Fibroblast of lung (primary cell): ENCODE measurements around the gene PCGF6.

ENCODE experiments used
- CTCF ChIP-seq, 2 donors: IDR thresholded peaks in 1 of 2; conservative IDR thresholded peaks in 1 of 2; 1 replicate in 1 of 2; 2 replicates in 1 of 2; pipeline ENCODE4 v1.5.1; 2011 to 2012; ENCODE audit warnings: low read length in 2 of 2, control low read depth in 1 of 2, inconsistent platforms in 1 of 2, low read depth in 1 of 2, mild to moderate bottlenecking in 1 of 2
- EZH2 ChIP-seq: IDR thresholded peaks from 2 replicates; pipeline ENCODE4 v1.5.1; 2012; ENCODE audit warnings: low read length, control low read depth, mild to moderate bottlenecking; ENCODE audit errors: missing control alignments

GRCh38 chr10:103262229-103262628 lies 88.7 kb downstream of the PCGF6 start:
- TF ChIP-seq CTCF (conservative IDR thresholded peaks at IDR 0.05 in 1 of 2, IDR thresholded peaks at IDR 0.05 in 1 of 2; ENCODE audit: low read depth in 1 of 2, low read length in 2 of 2) (no peak), EZH2 (no peak)
